Uterus (tissue), 4 donors: Measurements from ENCODE around the gene TXLNA. TPM values are rescaled to one million over a fixed set of nuclear protein-coding genes. Genes with fewer than 3 reads are reported as not detected.

Experiments used
- DNase-seq, 2 donors: peaks; one replicate each; pipeline ENCODE4 v3.0.0-alpha.2; 2019 to 2020
- H3K27ac ChIP-seq, 2 donors: fragments of 200-600 bp; sonication (generic); 1 replicate in 1 of 2; 2 replicates in 1 of 2; pipeline ENCODE4 v1.5.1; 2016 to 2018
- H3K27me3 ChIP-seq, 2 donors: fragments of 200-600 bp; sonication (generic); one replicate each; pipeline ENCODE4 v1.5.1; 2018 to 2019; ENCODE audit warnings: control low read depth in 1 of 2
- H3K36me3 ChIP-seq, 2 donors: fragments of 200-600 bp; sonication (generic); one replicate each; pipeline ENCODE4 v1.5.1; 2019; ENCODE audit warnings: control low read depth in 1 of 2
- H3K4me1 ChIP-seq, 2 donors: fragments of 200-600 bp; sonication (generic); one replicate each; pipeline ENCODE4 v1.5.1; 2018 to 2019; ENCODE audit warnings: control low read depth in 1 of 2
- H3K4me3 ChIP-seq, 2 donors: fragments of 200-600 bp; sonication (generic); 1 replicate in 1 of 2; 2 replicates in 1 of 2; pipeline ENCODE4 v1.5.1; 2018 to 2019; ENCODE audit warnings: mild to moderate bottlenecking in 1 of 2
- H3K9me3 ChIP-seq, 2 donors: fragments of 200-600 bp; sonication (generic); one replicate each; pipeline ENCODE4 v1.5.1; 2019; ENCODE audit warnings: control low read depth in 1 of 2
- CTCF ChIP-seq, 4 experiments: fragments of 200-600 bp in 2 of 4; fragments of 450-650 bp in 2 of 4; sonication (generic) in 2 of 4; IDR thresholded peaks; one replicate each; pipeline ENCODE4 v1.5.1; 2016 to 2019; ENCODE audit warnings: antibody characterized with exemption in 4 of 4, mild to moderate bottlenecking in 2 of 4, moderate library complexity in 1 of 4
- POLR2A ChIP-seq, 2 donors: fragments of 450-650 bp; IDR thresholded peaks; one replicate each; pipeline ENCODE4 v1.6.1; 2016; ENCODE audit warnings: antibody characterized with exemption in 2 of 2, mild to moderate bottlenecking in 1 of 2, moderate library complexity in 1 of 2
- intact Hi-C: fragments of 100-400 bp; cut with DNase I; formaldehyde crosslinking; loops from one replicate; pipeline ENCODE4 v1.15.1; 2023; ENCODE audit warnings: low total_unique reads
- total RNA-seq, 4 donors: library from RNA; depleted of rRNA in 3 of 4; stranded (reverse); fragments of >200 nt in 3 of 4; gene quantifications; one replicate each; pipeline versions ENCODE4 v1.1.0 to v1.2.4, GENCODE V29; 2014 to 2023
- donor health status: DM: yes; HTN: yes; CAD: no.

The TXLNA gene
- total RNA-seq, 4 donors from 2014 or later: 14.1 to 60.1 (median 40.4) TPM

GRCh38 chr1:32198237-32199042 lies 19.0 kb downstream of the TXLNA start:
- no peak overlapping the region for H3K27ac ChIP-seq
- peaks cover 0 to 14% of the 10 kb centered on the region in 2 donors for H3K4me1 ChIP-seq
- intact Hi-C loops: no loop called here
- no peak for DNase-seq
- H3K9me3 ChIP-seq: no peaks in the 10 kb centered on the region
- no peak overlapping the region for H3K4me3 ChIP-seq
- no peaks in the 10 kb centered on the region for H3K36me3 ChIP-seq
- H3K27me3 ChIP-seq: no peaks in the 10 kb centered on the region
- TF ChIP-seq CTCF (IDR thresholded peaks at IDR 0.05) (no peak), POLR2A (IDR thresholded peaks at IDR 0.05) (no peak)

- intact Hi-C loops: no loop called here
- H3K27ac ChIP-seq: peak overlapping the region; percentile 81 to 90
Observed at GRCh38 chr1:32199043-32199716, 19.7 kb downstream of the TXLNA start.

GRCh38 chr1:32199717-32200072 lies 20.2 kb downstream of the TXLNA start:
- intact Hi-C loops: no loop called here
- Histone ChIP-seq H3K4me3 (peak overlapping the region in 1 of 2 donors; percentile 73), H3K9me3 (no peaks in the 10 kb centered on the region), H3K4me1 (peaks cover 0 to 14% of the 10 kb centered on the region in 2 donors), H3K27me3 (no peaks in the 10 kb centered on the region), H3K36me3 (no peaks in the 10 kb centered on the region), H3K27ac (peak overlapping the region; percentile 81 to 90)
- peak; percentile 45 to 51 for DNase-seq
- no peak for TF ChIP-seq POLR2A (IDR thresholded peaks at IDR 0.05)
- TF ChIP-seq CTCF (IDR thresholded peaks at IDR 0.05): no peak

More at GRCh38 chr1:32199043-32199716, 19.7 kb downstream of the TXLNA start:
- H3K36me3 ChIP-seq: no peaks in the 10 kb centered on the region
- DNase-seq: no peak
- TF ChIP-seq POLR2A (IDR thresholded peaks at IDR 0.05) (no peak), CTCF (IDR thresholded peaks at IDR 0.05) (no peak)
- H3K9me3 ChIP-seq: no peaks in the 10 kb centered on the region
- no peak overlapping the region for H3K4me3 ChIP-seq
- H3K27me3 ChIP-seq: no peaks in the 10 kb centered on the region
- H3K4me1 ChIP-seq: peaks cover 0 to 14% of the 10 kb centered on the region in 2 donors

GRCh38 chr1:32200226-32201010 lies 20.9 kb downstream of the TXLNA start, which contains the start of gene CCDC28B:
Gene CCDC28B, plus strand, starts transcription at chr1:32200595. Its CDS starts 1,341 bp downstream, at chr1:32201936.
- peak within 1 kb of the TSS; percentile 51 to 73 for H3K4me3 ChIP-seq
- peak; percentile 74 to 77 for DNase-seq
- intact Hi-C loops: no loop called here
- H3K27ac ChIP-seq: peak within 1 kb of the TSS; percentile 81 to 90
- H3K4me1 ChIP-seq: peaks cover 0 to 19% of the 10 kb centered on the region in 2 donors
- no peaks in the 10 kb centered on the region for H3K27me3 ChIP-seq
- H3K9me3 ChIP-seq: no peaks in the 10 kb centered on the region
- H3K36me3 ChIP-seq: no peaks in the 10 kb centered on the region
- peak in 1 of 2 donors; percentile 25 for TF ChIP-seq POLR2A (IDR thresholded peaks at IDR 0.05)
- no peak for TF ChIP-seq CTCF (IDR thresholded peaks at IDR 0.05)
